ENCODE data around the gene KRTAP20-3.

The KRTAP20-3 gene

DNA sequence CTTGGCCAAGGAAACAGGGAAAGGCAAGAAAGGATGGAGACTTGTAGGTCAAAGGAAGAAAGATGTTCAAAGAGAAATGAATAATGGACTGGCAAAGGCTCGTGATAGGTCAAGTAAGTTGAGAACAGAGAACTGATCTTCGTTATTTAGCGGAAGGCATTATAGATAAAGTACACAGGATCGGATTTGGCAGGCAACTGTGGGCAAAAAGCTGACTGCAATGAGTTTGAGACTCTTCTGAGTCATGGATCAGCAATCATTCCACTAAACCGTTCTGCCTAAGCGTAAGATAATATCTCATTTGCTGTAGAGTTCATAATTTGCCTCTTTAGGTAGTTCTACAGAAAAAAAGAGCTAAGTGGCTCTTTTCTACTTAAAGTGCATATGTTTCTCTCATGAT is 41.8 kb downstream of the KRTAP20-3 start:
- no peak for DNase-seq (ENCODE audit: low read depth)

- no peak for DNase-seq (ENCODE audit: low read depth)
These were observed 47.2 kb downstream of the KRTAP20-3 start for GRCh38 chr21:30689822-30690221.
